ENCODE results near the gene CENPN. TPM values are rescaled to one million over a fixed set of nuclear protein-coding genes. Genes with fewer than 3 reads are reported as not detected.
A peak's percentile ranks its signal among the peaks of the same experiment; 100 is the strongest.

CENPN gene
- total and polyA plus RNA-seq, 2 of the 13 experiments (the other 11 are each of a cell fraction or from before 2014, with no cell fraction given) = 29.7 to 129 TPM

DNA sequence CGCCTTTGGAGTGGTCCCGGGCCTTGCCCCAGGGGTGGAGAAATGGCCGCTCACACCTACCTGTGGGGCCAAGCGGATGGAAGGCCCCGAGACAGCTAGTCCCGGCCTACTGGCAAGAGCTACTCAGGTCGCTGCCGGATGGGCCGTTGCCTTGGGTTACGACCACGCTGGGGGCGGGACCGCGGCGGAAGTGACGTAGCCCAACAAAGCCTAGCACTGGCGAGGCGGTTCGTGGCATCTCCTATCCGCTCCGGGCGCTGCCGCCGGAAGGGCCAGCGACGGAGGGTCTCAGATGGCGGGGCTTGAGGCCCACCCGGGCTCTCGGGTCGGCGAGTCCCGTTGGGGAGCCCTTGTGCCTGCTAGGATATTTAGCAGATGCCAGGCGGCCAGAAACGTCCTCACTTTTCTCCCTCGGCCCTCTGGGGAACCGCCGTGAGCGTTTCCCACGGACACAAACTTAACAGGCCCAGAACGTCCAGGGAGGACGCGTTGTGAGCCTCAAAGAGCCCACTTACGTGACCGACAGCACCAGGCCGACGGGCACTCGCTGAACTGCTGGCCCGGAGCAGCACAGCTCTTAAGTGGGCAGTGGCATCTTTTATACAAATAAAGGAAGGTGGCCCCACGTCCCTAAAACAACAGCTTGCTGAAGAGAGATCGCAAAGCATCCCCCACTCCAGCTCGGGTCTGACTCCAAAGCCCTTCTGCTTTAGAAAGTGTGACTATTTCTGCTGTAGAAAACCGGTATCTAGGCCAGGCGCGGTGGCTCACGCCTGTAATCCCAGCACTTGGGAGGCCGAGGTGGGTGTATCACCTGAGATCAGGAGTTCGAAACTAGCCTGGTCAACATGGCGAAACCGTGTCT, 70.3 kb downstream of the CENPN start, which contains the start of gene C16orf46 (continued):
- no peak for TF ChIP-seq PAF1 (CRISPR knock-in tag; IDR thresholded peaks at IDR 0.05)
- no peak for TF ChIP-seq BHLHE40 (IDR thresholded peaks at IDR 0.05; ENCODE audit: low read length)
- TF ChIP-seq PBX2 (CRISPR knock-in tag; IDR thresholded peaks at IDR 0.05) = no peak
- TF ChIP-seq, protein P1, sequence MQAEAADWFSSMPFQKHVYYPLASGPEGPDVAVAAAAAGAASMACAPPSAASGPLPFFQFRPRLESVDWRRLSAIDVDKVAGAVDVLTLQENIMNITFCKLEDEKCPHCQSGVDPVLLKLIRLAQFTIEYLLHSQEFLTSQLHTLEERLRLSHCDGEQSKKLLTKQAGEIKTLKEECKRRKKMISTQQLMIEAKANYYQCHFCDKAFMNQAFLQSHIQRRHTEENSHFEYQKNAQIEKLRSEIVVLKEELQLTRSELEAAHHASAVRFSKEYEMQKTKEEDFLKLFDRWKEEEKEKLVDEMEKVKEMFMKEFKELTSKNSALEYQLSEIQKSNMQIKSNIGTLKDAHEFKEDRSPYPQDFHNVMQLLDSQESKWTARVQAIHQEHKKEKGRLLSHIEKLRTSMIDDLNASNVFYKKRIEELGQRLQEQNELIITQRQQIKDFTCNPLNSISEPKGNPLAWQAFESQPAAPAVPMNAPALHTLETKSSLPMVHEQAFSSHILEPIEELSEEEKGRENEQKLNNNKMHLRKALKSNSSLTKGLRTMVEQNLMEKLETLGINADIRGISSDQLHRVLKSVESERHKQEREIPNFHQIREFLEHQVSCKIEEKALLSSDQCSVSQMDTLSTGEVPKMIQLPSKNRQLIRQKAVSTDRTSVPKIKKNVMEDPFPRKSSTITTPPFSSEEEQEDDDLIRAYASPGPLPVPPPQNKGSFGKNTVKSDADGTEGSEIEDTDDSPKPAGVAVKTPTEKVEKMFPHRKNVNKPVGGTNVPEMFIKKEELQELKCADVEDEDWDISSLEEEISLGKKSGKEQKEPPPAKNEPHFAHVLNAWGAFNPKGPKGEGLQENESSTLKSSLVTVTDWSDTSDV (CRISPR knock-in tag; IDR thresholded peaks at IDR 0.05) = no peak
- peak; percentile 25; the same call in 1 of the 2 replicates for TF ChIP-seq TEAD2 (CRISPR knock-in tag; IDR thresholded peaks at IDR 0.05)
- peak; percentile 93 to 97 for TF ChIP-seq POLR2A (IDR thresholded peaks at IDR 0.05; ENCODE audit: insufficient read depth in 1 of 2, low read depth in 2 of 2, low read length in 2 of 2)
- TF ChIP-seq ELF4 (CRISPR knock-in tag; IDR thresholded peaks at IDR 0.05; ENCODE audit: borderline replicate concordance) = no peak
- no peak for TF ChIP-seq ZNF446 (CRISPR knock-in tag; IDR thresholded peaks at IDR 0.05)
- TF ChIP-seq ZNF674 (CRISPR knock-in tag; IDR thresholded peaks at IDR 0.05; ENCODE audit: low read depth) = no peak
- 0 out of 2 replicates have a peak, but pooled peaks have one; percentile 20 for TF ChIP-seq TOPORS (CRISPR knock-in tag; IDR thresholded peaks at IDR 0.05)
- no peak for TF ChIP-seq MTF1 (CRISPR knock-in tag; IDR thresholded peaks at IDR 0.05)
- TF ChIP-seq ZNF616 (CRISPR knock-in tag; IDR thresholded peaks at IDR 0.05; ENCODE audit: low read depth) = peak; percentile 95
- TF ChIP-seq, protein P2, sequence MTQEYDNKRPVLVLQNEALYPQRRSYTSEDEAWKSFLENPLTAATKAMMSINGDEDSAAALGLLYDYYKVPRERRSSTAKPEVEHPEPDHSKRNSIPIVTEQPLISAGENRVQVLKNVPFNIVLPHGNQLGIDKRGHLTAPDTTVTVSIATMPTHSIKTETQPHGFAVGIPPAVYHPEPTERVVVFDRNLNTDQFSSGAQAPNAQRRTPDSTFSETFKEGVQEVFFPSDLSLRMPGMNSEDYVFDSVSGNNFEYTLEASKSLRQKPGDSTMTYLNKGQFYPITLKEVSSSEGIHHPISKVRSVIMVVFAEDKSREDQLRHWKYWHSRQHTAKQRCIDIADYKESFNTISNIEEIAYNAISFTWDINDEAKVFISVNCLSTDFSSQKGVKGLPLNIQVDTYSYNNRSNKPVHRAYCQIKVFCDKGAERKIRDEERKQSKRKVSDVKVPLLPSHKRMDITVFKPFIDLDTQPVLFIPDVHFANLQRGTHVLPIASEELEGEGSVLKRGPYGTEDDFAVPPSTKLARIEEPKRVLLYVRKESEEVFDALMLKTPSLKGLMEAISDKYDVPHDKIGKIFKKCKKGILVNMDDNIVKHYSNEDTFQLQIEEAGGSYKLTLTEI (CRISPR knock-in tag; conservative IDR thresholded peaks at IDR 0.05) = no peak
- 0 out of 2 replicates have a peak, but pooled peaks have one; percentile 73 for TF ChIP-seq HES4 (CRISPR knock-in tag; IDR thresholded peaks at IDR 0.05; ENCODE audit: borderline replicate concordance)
- no peak for TF ChIP-seq SP1 (IDR thresholded peaks at IDR 0.05)
- peak; percentile 92 for TF ChIP-seq SP1 (CRISPR knock-in tag; IDR thresholded peaks at IDR 0.05)
- no peak for TF ChIP-seq MBNL3 (CRISPR knock-in tag; conservative IDR thresholded peaks at IDR 0.05)
- TF ChIP-seq TCF7L2 (IDR thresholded peaks at IDR 0.05; ENCODE audit: low read depth, low read length) = no peak
- TF ChIP-seq, protein P3, sequence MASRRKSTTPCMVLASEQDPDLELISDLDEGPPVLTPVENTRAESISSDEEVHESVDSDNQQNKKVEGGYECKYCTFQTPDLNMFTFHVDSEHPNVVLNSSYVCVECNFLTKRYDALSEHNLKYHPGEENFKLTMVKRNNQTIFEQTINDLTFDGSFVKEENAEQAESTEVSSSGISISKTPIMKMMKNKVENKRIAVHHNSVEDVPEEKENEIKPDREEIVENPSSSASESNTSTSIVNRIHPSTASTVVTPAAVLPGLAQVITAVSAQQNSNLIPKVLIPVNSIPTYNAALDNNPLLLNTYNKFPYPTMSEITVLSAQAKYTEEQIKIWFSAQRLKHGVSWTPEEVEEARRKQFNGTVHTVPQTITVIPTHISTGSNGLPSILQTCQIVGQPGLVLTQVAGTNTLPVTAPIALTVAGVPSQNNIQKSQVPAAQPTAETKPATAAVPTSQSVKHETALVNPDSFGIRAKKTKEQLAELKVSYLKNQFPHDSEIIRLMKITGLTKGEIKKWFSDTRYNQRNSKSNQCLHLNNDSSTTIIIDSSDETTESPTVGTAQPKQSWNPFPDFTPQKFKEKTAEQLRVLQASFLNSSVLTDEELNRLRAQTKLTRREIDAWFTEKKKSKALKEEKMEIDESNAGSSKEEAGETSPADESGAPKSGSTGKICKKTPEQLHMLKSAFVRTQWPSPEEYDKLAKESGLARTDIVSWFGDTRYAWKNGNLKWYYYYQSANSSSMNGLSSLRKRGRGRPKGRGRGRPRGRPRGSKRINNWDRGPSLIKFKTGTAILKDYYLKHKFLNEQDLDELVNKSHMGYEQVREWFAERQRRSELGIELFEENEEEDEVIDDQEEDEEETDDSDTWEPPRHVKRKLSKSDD (CRISPR knock-in tag; IDR thresholded peaks at IDR 0.05; ENCODE audit: low read depth) = peak; percentile 85

All from HepG2 (cell line).